DMS153 treated with DMSO at 0.1 percent for 48 hours (cell line): ENCODE results near the gene PRR15L.
"Not testable (repeated sequence)": the region's sequence is repeated elsewhere in the genome, so short reads cannot be mapped to it uniquely, and the experiment has no call there.

Experiments used
- DNase-seq: peaks from one replicate; lab custom pipeline; 2025; ENCODE audit not compliant: unreplicated experiment; lab: John Stamatoyannopoulos, UW

Gene PRR15L

DNA sequence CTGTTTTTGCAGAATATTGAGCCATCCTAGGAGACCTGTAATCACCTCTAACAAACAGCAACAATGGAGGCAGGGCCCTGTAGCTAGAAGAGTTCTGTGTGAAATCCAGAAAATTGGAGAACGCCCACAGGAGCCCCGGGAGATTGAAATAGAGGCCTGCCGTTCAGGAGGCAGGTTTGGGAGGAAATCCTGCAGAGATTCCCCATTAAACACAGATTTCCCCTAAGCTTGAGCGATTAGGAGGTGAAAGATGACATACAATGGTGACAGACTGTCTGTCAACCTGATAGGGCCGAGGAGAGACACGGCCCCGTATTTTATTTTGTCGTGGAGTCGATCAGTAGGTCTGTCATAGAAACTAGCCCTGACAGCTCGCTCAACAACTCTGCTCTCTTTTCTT lies 31.5 kb upstream of the PRR15L start:
- DNase-seq, result no peak

DNA sequence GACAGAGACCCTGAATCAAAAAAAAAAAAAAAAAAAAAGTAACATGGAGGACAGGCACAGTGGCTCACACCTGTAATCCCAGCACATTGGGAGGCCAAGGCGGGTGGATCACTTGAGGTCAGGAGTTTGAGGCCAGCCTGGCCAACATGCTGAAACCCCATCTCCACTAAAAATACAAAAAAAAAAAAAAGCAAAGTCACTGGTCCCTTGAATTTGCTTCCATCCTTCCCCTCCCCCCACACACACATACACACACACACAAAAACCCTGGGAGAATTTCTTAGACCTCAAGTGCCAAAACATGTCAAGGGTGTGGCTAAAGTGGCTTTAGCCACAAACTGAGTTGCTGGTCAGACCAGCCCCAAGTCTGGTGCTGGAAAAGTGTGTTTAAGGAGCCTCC lies 30.8 kb upstream of the PRR15L start:
- not testable (repeated sequence) for DNase-seq

DNA sequence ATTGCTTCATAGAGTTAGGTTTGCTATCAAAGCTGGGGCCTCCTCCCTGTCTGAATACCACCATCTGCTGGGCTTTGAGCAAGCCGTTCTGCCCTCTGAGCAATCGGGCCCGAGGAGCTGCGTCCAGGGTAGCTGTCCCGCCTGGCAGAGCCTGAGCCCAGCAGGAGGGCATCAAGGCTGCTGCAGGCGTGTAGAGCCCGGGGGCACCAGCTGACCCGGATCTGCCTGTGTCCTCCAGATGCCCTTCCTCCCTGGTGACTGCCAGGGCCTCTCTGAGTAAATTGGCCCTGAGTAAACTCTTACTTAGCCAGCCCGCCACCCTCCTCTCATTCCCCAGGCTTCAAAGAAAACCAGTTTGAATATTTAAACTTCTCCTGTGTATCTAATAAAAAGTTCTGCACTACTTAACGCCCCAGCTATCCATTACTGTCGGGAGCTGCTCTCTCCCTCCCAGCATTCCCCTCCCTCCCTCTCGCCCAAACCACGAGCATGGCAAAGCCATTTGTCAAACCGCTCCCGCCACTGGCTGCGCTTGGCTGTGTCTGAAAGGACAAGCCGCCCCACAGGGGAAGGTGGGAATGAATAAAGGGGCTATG lies 29.7 kb upstream of the PRR15L start:
- DNase-seq, result no peak

DNA sequence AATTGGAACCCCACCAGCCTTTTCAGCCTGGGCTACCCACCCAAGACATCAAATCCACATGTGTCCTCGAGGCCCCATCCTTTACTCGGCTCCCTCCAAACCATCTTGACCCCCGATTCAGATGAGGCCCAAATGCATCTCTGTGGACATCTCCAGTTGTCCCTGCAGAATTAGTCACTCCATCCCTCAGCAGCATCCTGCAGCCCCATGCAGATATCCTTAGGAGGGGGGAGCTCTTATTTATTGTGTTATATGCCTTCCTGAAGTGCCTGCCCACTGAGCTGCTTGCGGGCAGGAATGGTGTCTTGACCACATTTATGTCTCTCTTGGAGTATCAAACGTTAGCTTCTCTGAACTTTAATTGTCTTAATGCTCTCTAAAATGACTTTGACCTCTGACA lies 28.8 kb upstream of the PRR15L start:
- no peak for DNase-seq

DNA sequence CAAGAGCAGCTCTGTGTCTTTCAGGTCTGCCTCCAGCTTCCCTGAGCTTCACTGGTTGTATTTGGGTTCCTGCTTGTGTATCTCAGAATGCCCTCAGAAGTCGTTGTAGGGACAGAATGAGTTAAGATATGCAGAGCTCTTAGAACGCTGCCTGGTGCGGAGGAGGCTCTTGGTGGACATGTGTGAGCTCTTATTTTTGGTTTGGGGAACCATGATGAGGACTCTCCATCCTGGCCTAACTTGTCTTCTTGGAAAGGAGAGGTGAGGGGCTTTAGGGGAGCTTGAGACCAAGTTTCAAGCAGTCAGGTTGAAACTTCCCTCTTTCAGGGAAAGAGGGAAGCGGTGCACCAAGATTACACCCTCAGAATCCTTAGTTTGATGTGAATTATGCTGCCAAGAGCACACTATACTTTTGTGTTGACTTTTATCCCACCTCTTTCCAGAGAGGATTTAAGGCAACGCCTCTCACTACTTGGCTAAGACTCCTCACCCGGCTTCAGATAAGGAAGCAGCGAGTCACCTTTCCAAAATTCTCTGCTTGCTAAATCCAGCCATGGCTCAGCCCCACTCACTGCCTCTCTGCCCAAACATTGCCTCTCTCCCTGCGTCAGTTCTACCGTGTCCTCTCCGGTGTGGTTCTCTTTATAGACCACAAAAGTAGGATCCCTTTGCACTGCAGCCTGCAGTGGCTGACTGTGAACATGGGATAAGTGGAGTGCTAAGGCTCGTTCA lies 26.0 kb upstream of the PRR15L start:
- no peak for DNase-seq

DNA sequence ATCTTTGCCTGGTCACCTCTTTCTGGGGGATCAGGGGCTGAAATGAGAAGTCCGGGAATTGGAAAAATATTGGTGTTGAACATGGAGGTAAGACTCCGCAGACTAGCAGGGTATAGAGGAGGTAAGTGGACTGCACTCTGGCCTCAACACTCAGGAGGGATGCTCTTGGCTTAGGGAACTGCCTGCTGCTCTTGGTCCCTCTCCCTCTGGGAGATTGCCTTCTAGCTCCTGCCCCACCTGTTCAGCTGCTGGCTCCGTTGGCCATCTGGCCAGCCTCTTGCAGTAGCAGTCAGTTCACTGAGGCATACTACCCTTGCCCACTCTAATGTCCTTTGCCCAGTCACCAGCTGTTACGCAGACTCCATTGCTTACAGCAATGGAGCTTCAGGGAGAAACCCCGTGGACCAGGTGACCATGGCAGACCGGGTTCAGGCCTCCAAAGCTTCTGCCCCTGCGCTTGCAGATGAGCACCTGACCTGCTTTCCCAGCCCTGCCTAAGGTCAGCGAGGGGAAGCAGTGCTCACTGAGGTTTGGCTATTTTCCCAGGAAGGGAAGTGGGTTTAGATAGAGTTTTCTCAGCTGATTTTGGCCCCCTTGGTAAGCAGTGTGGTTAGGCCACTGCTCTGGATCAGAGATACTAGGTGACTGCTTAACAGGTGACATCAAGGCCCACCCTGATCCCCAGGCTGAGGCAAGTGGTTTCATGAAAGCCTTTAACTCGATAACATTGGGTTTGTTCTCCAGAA lies 25.1 kb upstream of the PRR15L start:
- no peak for DNase-seq

DNA sequence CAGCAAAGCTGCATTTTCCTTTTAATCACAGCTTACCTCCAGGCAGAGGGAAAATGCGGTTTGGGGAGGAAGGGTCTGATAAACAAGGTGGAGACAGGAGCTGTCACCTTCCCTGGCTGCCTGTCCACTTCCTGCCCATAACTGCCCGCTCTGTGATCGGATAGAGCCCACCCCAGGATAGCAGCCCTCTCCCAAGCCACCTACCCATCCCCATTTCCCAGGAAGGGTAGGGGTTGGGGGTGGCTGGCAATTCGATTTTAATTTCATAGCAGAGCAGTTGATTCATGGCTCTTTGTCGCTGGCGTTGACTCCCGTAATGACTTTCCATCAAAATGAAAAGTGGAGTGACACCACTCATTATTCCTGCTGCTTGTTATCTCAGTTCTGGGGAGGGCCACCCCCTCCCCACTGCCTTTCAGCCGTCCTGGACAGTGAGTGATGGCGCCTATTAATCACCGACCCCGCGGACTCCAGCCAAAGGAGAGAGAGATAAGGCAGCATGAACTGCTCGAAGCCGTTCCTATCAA lies 24.5 kb upstream of the PRR15L start:
- no peak for DNase-seq

DNA sequence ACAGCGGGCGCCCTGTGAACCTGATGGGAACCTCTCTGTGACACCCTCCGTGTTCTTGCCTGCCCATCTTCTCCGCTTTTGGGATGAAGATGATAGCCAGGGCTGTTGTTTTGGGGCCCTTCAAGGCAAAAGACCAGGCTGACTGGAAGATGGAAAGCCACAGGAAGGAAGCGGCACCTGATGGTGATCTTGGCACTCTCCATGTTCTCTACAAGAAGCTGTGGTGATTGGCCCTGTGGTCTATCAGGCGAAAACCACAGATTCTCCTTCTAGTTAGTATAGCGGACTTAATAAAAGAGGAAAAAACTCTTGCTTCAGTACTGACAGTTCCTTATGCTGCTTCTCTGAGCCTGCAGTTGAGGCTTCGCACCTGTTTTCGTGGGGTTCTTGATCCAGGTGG lies 23.8 kb upstream of the PRR15L start:
- no peak for DNase-seq

DNA sequence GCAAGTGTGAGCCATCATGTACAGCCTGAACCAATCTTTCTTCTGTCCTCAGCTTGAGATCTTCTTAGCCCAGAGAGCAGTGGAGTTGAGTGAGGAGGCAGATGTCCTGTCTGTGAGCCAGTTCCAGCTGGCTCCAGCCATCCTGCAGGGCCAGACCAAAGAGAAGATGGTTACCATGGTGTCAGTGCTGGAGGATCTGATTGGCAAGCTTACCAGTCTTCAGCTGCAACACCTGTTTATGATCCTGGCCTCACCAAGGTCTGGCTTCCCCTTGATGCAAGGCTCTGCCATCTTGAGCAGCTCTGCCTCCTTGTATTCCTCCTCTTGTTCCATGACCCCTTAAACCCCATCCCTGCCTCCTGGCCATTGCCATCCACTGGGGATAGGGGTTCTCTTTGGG lies 22.9 kb upstream of the PRR15L start:
- no peak for DNase-seq

DNA sequence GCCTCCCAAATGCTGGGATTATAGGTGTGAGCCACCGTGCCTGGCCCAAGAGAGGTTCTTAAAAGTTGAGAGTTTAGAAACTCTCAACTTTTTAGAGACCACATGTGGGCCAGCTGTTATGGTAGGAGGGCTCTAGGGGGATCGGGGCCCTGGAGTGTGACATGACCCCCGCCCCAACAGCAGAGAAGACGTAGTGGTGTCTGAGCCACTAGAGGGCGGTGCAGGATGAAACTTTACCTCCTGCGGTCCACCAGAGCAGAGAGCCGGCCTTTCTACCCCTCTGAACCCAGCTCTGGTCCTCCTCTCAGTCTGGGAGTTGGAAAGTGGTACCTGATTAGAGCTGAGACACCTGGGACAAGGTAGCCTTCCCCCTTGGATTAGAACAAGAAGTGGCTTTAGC lies 20.6 kb upstream of the PRR15L start:
- DNase-seq, result peak; percentile 4

DNA sequence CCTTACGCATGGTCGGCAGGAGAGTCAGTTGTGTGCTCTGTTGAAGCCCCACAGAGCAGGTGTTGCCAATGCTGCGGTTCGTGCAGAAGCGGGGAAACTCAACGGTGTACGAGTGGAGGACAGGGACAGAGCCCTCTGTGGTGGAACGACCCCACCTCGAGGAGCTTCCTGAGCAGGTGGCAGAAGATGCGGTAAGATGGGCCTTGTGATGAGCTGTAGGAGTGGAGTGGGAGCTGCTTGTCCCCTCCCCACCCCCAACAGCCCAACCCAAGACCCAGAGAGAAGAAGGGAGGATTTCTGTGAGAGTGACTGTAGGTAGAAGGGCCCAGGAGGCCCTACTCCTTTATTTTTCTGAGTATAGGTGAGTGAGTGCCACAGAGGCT lies 18.1 kb upstream of the PRR15L start:
- no peak for DNase-seq

DNA sequence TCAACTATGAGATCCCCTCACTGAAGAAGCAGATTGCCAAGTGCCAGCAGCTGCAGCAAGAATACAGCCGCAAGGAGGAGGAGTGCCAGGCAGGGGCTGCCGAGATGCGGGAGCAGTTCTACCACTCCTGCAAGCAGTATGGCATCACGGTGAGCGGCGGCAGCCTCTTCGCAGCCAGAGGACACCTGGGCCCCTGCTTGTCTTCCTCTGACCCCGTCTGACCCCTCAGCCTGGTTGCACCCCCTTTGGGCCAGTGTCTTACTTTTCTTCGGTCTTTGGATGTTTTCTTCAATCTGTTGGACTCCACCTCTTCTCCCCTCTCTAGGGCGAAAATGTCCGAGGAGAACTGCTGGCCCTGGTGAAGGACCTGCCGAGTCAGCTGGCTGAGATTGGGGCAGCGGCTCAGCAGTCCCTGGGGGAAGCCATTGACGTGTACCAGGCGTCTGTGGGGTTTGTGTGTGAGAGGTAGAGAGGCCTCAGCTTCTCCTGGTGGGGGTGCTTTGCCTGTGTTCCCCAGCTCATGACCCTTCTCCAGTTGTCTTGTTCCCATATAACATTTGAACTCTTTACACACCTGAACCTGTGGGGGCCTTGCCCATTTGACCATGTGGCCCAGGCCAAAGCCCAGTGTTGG lies 17.6 kb upstream of the PRR15L start:
- DNase-seq, result no peak

DNA sequence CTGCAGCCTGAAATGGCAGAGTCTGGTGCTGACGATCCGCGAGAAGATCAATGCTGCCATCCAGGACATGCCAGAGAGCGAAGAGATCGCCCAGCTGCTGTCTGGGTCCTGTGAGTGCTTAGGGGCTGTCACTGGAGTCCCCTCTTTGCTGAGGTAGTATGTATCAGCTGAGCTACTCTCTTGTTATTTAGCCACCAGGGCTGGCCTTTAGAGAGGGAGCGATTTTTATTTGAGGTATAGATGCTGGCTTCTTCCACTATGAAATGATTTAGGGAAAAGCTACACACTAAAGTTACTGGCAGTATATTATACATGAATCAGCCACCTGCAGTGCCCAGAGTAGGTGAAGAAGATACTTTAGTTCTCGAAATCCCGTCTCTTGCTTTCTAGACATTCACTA lies 15.9 kb upstream of the PRR15L start:
- DNase-seq, result no peak

DNA sequence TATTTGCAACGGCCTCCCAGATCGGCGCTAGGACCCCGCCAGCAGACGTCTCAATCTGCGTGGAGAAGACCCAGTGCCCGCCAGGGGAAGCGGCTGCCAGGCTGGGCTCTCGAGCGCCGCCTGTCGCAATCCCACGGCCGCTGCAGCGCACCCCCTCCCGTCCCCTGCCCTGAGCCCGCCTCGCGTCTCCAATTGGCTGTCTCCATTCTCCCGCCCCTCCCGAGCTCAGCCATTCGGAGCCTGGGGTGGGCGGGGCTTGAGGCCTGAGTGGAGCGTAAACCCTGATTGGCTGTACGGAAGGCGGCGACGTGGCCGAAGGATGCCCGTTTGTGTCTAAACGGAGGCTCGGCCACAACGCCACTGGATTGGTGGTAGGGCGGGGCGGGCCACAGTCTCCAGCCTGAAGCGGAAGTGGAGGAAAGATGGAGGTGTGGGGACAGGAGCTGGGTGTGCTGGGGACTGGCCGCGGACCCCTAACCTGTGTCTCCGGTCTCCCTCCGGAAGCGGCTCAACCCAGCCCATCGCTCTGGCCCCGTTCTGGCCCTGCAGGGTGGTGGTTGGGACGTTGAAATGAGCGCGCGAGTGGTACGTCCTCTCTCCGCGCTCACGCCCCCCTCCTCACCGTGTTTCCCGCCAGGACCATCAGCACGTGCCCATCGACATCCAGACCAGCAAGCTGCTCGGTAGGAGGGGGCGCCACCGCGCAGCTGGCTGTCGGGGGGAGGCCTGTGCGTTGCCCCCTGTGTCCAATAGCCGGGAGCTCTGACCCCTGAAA lies 13.2 kb upstream of the PRR15L start, which contains the start of gene CDK5RAP3:
Gene CDK5RAP3, plus strand, starts transcription at position 389 of the 775 bp plus-strand sequence. Its CDS starts 34 bp downstream, at position 423.
- peak; percentile 97 for DNase-seq

DNA sequence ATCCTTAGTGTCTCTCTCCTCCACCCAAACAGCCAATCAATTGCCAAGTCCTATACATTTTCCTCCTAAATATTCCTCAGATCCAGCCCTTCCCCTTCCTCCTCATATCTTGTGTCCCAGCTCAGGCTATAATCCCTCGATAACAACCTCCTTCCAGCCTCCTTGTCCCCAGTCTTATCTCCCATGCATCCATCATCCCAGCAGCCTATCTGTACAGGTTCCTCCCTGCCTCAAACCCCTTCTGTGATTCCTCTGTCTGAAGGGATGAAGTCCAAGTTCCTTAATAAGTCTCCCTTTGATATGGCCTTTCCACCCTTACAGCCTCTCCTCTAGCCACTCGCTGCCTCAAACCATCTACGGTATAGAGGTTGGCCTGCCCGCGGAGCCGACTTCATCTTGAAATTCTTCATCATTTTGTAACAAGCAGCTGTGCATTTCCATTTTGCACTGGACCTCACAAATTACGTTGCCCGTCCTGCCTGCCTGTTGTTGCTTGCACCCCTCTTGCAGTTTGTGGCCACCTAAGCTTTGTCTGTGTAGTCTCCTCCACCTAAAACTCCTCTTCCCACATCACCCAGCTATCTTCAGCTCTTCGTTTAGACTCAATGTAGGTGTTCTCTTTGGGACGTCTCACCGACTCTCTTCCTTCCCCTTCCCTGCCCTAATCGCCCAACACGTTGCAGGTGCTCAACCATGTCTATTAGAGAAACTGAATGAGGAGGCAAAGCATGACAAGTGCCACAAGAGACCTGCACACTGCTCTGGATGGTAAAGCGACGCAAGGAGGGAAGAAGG lies 12.4 kb upstream of the PRR15L start:
- DNase-seq, result no peak

DNA sequence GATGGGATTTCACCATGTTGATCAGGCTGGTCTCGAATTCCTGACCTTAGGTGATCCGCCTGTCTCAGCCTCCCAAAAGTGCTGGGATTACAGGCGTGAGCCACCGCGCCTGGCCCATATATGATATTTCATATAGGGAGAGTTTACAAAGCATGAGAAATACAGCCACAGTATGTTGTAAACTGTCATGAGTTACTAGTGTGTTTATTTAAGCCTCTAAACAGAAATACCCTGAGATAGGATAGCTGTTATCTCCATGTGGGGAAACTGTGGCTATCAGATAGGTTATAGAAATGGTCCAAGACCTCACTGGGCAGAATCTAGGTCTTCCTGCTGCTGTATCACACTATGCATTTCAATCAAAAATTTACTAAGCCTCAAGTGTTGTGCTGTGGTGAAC lies 11.2 kb upstream of the PRR15L start:
- DNase-seq, result no peak

DNA sequence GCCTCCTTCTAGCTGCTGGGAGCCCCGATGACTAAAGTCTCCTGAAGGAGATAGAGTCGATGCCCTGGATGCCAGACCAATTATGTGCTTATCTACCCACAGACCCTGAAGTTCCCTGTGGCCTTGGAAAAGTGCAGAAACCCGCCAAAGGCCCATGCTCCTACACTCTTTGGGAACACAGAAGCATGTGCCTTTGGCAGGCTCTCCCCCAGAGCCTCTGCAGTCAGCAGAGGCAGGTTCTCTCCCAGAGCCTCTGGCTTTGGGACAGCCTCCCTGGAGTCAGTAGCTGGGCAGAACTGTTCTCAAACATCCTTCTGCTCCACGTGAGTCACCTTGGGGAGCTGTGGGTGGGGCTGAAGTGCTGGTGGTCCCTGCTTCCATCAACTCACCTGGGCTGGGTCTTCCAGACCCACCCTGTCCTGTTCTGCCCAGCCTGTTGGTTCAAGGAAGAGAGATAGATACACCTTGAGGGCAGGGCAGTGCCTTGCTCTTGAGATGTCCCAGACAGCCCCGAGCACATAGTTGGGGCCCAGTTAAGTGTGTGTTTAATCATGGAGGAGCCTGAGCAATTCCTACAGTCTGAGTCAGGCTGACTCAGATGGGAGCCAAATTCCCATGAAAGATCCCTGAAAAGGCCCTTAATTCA lies 10.0 kb upstream of the PRR15L start:
- DNase-seq, result no peak

DNA sequence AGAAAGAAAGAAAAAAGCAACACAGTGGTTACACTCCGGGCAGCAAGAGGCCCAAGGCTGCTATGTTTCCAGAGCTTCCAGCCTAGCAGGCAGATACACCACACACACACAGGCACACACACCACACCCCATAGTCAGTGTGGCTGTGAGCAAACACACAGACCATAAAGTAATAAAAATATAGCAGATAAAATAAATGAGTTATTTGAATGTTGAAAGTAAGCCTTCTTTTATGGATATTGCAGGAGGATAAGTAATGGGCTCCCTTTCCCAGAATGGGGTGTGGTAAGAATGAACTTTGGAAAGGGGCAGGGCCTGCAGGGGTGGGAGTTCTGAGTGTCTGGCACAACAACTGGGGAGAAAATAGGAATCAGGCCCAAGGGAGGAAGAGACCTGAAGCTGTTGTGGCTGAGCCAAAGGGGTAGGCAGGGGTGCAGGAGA lies 8.4 kb upstream of the PRR15L start:
- no peak for DNase-seq

DNA sequence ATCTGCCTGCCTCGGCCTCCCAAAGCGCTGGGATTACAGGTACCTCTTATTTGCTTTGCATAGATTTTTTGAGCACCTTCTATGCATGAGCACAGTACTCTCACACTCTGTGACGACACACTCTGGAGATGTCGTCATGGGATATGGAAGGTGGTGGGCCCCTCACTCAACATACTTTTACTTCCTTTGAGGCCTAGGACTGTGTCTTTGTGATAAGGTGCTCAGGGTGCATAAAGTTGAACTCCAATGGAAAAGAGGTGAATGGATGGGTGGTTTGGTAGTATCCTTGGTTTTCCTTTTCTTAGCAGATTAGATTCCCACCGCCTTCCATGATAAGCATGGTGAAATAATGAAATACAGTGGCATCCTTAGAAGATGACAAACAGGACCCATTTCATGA lies 7.2 kb upstream of the PRR15L start:
- no peak for DNase-seq
